GM12878 (cell line): Measurements from ENCODE around the gene PCP2. TPM values are rescaled to one million over a fixed set of nuclear protein-coding genes. Genes with fewer than 3 reads are reported as not detected.

Experiments used
- ATAC-seq: fragments of 200-7000 bp; cut with Tn5 transposase; 3 replicates; pipeline ENCODE4 v1.9.1; 2020; ENCODE audit warnings: mild to moderate bottlenecking, moderate library complexity
- BruUV-seq: library from RNA; stranded (reverse); fragments of 400-500 nt; replicated peaks from 2 replicates; lab custom pipeline; 2021; lab: Mats Ljungman, UMichigan
- CTCF ChIA-PET: fragments of 300-600 bp; sonication (Branson Sonifier 250); formaldehyde crosslinking; extraction: SDS; loops from one replicate; lab custom pipeline; 2021; ENCODE audit warnings: inconsistent platforms; lab: Yijun Ruan, JAX
- POLR2A ChIA-PET: fragments of 350-600 bp; formaldehyde crosslinking; extraction: SDS; loops from one replicate; lab custom pipeline; 2021; ENCODE audit warnings: inconsistent platforms; lab: Charles Lee
- RAD21 ChIA-PET: fragments of 300-600 bp; sonication (Branson Sonifier 250); formaldehyde crosslinking; loops from one replicate; lab custom pipeline; 2023; ENCODE audit warnings: antibody characterized with exemption; ENCODE audit not compliant: unreplicated experiment; lab: Charles Lee
- SMC1A ChIA-PET: fragments of 300-600 bp; sonication (Branson Sonifier 250); formaldehyde crosslinking; loops from one replicate; lab custom pipeline; 2023; ENCODE audit not compliant: unreplicated experiment, uncharacterized antibody; lab: Charles Lee
- DNase-seq: peaks from one replicate; pipeline ENCODE4 v3.0.0-alpha.2; 2011; ENCODE audit warnings: low read depth, low spot score
- FAIRE-seq: peaks from 3 replicates; lab custom pipeline; 2011; peaks lifted over from hg19 to GRCh38; lab: Jason Lieb, UNC
- H2AFZ ChIP-seq: 2 replicates; pipeline ENCODE4 v1.6.0; 2011; ENCODE audit warnings: low read depth, low read length, control low read depth; ENCODE audit not compliant: control insufficient read depth
- H3K27ac ChIP-seq: 2 replicates; pipeline ENCODE4 v1.5.1; 2011; ENCODE audit warnings: control low read depth; ENCODE audit not compliant: control insufficient read depth, insufficient read depth
- H3K27me3 ChIP-seq, 2 experiments: replicated peaks in 1 of 2; 2 replicates each; pipeline versions ENCODE4 v1.6.0 to v1.6.1; 2011; ENCODE audit warnings: low read length in 1 of 2; ENCODE audit not compliant: control insufficient read depth in 2 of 2, insufficient read depth in 2 of 2
- H3K36me3 ChIP-seq, 2 experiments: 2 replicates each; pipeline ENCODE4 v1.5.1; 2011; ENCODE audit warnings: low read length in 1 of 2; ENCODE audit not compliant: control insufficient read depth in 2 of 2, insufficient read depth in 2 of 2
- H3K4me1 ChIP-seq: 2 replicates; pipeline ENCODE4 v1.6.1; 2011; ENCODE audit warnings: mild to moderate bottlenecking, low read length, moderate library complexity, mixed read lengths; ENCODE audit not compliant: control insufficient read depth, insufficient read depth
- H3K4me2 ChIP-seq: 2 replicates; pipeline ENCODE4 v1.6.0; 2011; ENCODE audit warnings: control low read depth; ENCODE audit not compliant: control insufficient read depth, insufficient read depth
- H3K4me3 ChIP-seq: fragments of 200-600 bp; sonication (generic); 2 replicates; pipeline ENCODE4 v1.5.1; 2016
- H3K79me2 ChIP-seq: 2 replicates; pipeline ENCODE4 v1.6.0; 2011; ENCODE audit warnings: low read length; ENCODE audit not compliant: control insufficient read depth, insufficient read depth
- H3K9ac ChIP-seq: 2 replicates; pipeline ENCODE4 v1.8.0; 2011; ENCODE audit warnings: low read length, control low read depth, mixed read lengths; ENCODE audit not compliant: control insufficient read depth, insufficient read depth
- H3K9me3 ChIP-seq: replicated peaks from 3 replicates; pipeline ENCODE4 v1.5.1; 2011; ENCODE audit warnings: mild to moderate bottlenecking, low read length; ENCODE audit not compliant: control insufficient read depth, insufficient read depth
- H4K20me1 ChIP-seq: 2 replicates; pipeline ENCODE4 v1.6.0; 2011; ENCODE audit not compliant: control insufficient read depth, insufficient read depth
- EGR1 ChIP-seq, 2 experiments: IDR thresholded peaks; 1 replicate in 1 of 2; 2 replicates in 1 of 2; pipeline ENCODE4 v1.6.1; 2011 to 2012; ENCODE audit warnings: low read depth in 2 of 2, low read length in 2 of 2, borderline replicate concordance in 1 of 2, mild to moderate bottlenecking in 1 of 2, moderate library complexity in 1 of 2
- FOXM1 ChIP-seq: IDR thresholded peaks from 2 replicates; pipeline ENCODE4 v1.6.1; 2012; ENCODE audit warnings: low read depth, mild to moderate bottlenecking, inconsistent platforms, low read length, moderate library complexity
- LARP7 ChIP-seq: fragments of 450-650 bp; IDR thresholded peaks from 2 replicates; pipeline ENCODE4 v1.6.1; 2017; ENCODE audit warnings: mild to moderate bottlenecking
- MEF2A ChIP-seq: IDR thresholded peaks from 2 replicates; pipeline ENCODE4 v1.6.1; 2011; ENCODE audit warnings: low read depth, mild to moderate bottlenecking, low read length, moderate library complexity; ENCODE audit not compliant: insufficient read depth
- NR2C1 ChIP-seq: fragments of 450-650 bp; IDR thresholded peaks from 2 replicates; pipeline ENCODE4 v1.6.1; 2017; ENCODE audit warnings: antibody characterized with exemption, mild to moderate bottlenecking, moderate library complexity
- NRF1 ChIP-seq: conservative IDR thresholded peaks from 2 replicates; pipeline ENCODE4 v1.6.1; 2011; ENCODE audit warnings: mild to moderate bottlenecking, low read depth, low read length, improper control_type of control experiment
- RAD51 ChIP-seq: fragments of 450-650 bp; IDR thresholded peaks from 2 replicates; pipeline ENCODE4 v1.6.1; 2016; ENCODE audit warnings: moderate library complexity, mild to moderate bottlenecking, inconsistent platforms
- SIN3A ChIP-seq: IDR thresholded peaks from 2 replicates; pipeline ENCODE4 v1.6.1; 2012; ENCODE audit warnings: low read depth, low read length, improper control_type of control experiment
- SREBF2 ChIP-seq: IDR thresholded peaks from 2 replicates; pipeline ENCODE4 v1.6.1; 2012; ENCODE audit warnings: mild to moderate bottlenecking, low read length
- ZBTB11 ChIP-seq: fragments of 450-650 bp; formaldehyde crosslinking; IDR thresholded peaks from 2 replicates; pipeline ENCODE4 v1.5.0; 2022; ENCODE audit warnings: mild to moderate bottlenecking, missing genetic modification characterization
- WGBS: methylation state at CpG from one replicate; pipeline ENCODE4 v1.1.6; 2016; ENCODE audit warnings: low lambda C conversion rate; ENCODE audit not compliant: insufficient replicate concordance, insufficient coverage; ENCODE audit errors: missing lambda C conversion rate; 5-methylcytosine and 5-hydroxymethylcytosine counted together
- in situ Hi-C: fragments of 300-500 bp; cut with MboI; formaldehyde crosslinking; loops from 9 replicates; pipeline ENCODE4 v1.14.3; 2018; ENCODE audit warnings: mixed read lengths
- intact Hi-C: fragments of 100-400 bp; cut with micrococcal nuclease; formaldehyde crosslinking; loops from one replicate; pipeline ENCODE4 v1.14.2; 2022; ENCODE audit not compliant: unreplicated experiment
- polyA plus RNA-seq, 11 experiments: library from polyadenylated mRNA; depleted of rRNA in 4 of 11; unstranded in 6 of 11; stranded (reverse) in 5 of 11; fragments of >200 nt; fragmentation: Nextera tagmentation in 4 of 11; fragmentation: Illumina TruSeq in 1 of 11; extraction: Ambion mirVana in 4 of 11; extraction: Trizol in 1 of 11; gene quantifications; 1 replicate in 1 of 11; 2 replicates in 10 of 11; pipeline versions ENCODE4 v1.2.1 to v1.2.3, GENCODE V29; 2011 to 2016; ENCODE audit warnings: inconsistent platforms in 2 of 11, missing spikeins in 2 of 11, low read depth in 1 of 11
- total RNA-seq, 4 experiments: library from RNA; depleted of rRNA in 3 of 4; stranded (reverse); fragments of >200 nt in 3 of 4; fragmentation: Illumina TruSeq in 1 of 4; extraction: Trizol in 1 of 4; gene quantifications; 2 replicates each; pipeline versions ENCODE4 v1.2.1 to v1.2.3, GENCODE V29; 2013 to 2021
- TF ChIP-seq, protein P1 (sequence below): IDR thresholded peaks from 2 replicates; pipeline ENCODE4 v1.6.1; 2012; ENCODE audit warnings: low read length, inconsistent platforms

PCP2 gene
- total and polyA plus RNA-seq, 10 of the 15 experiments (the other 5 are each of a cell fraction or from before 2014, with no cell fraction given), result 0.10 to 0.62 (median 0.31) TPM; not detected in 5

DNA sequence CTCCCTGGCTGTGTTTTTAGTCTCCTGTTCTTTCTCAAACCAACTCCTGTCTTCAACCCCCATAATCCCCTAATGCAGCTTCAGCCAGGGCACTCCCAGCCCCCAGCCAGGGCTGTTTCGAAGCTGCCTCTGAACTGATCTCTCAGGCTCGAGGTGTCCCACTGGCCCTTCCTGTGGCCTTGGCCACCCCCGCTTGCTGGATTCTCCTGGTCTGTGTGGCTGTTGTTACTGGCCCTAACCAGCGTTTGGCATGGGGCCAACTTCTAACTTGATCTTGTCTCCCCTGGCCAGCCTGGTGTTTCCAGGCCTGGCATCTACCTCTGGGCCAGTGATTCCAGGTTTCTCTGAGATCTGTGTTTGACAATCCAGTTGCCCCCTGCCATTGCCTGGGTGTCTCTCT, 15.2 kb downstream of the PCP2 start:
- ChIA-PET SMC1A (no interaction called here), POLR2A (no interaction called here)

More for the DNA sequence above, 15.2 kb downstream of the PCP2 start:
- H3K36me3 ChIP-seq, result peaks cover 0 to 23% of the 10 kb centered on the region in 2 experiments; a peak in 3 of 4 replicates
- no peaks in the 10 kb centered on the region for H3K79me2 ChIP-seq
- no peak overlapping the region for H2AFZ ChIP-seq
- H3K27ac ChIP-seq, result no peak overlapping the region
- no peaks in the 10 kb centered on the region for H3K27me3 ChIP-seq
- TF ChIP-seq NR2C1 (no peak), ZBTB11 (CRISPR knock-in tag) (no peak), SREBF2 (no peak), FOXM1 (no peak), EGR1 (IDR thresholded peaks at IDR 0.05; ENCODE audit: borderline replicate concordance in 1 of 2, low read depth in 2 of 2, low read length in 2 of 2) (no peak), NRF1 (no peak), SIN3A (no peak), LARP7 (no peak), MEF2A (no peak), RAD51 (no peak)
- TF ChIP-seq, protein P1, sequence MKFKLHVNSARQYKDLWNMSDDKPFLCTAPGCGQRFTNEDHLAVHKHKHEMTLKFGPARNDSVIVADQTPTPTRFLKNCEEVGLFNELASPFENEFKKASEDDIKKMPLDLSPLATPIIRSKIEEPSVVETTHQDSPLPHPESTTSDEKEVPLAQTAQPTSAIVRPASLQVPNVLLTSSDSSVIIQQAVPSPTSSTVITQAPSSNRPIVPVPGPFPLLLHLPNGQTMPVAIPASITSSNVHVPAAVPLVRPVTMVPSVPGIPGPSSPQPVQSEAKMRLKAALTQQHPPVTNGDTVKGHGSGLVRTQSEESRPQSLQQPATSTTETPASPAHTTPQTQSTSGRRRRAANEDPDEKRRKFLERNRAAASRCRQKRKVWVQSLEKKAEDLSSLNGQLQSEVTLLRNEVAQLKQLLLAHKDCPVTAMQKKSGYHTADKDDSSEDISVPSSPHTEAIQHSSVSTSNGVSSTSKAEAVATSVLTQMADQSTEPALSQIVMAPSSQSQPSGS, result no peak
- BruUV-seq, result no TSS peak
- no peak overlapping the region for H3K9ac ChIP-seq
- ATAC-seq, result no peak
- FAIRE-seq, result no peak
- CTCF ChIA-PET, result no interaction called here
- H3K4me1 ChIP-seq, result no peaks in the 10 kb centered on the region
- H3K4me3 ChIP-seq, result no peak overlapping the region
- 78% methylated on average over 4 of the region's 4 CpGs for WGBS
- H4K20me1 ChIP-seq, result no peaks in the 10 kb centered on the region
- DNase-seq, result no peak
- RAD21 ChIA-PET, result no interaction called here
- intact Hi-C loops, result no loop called here
- H3K4me2 ChIP-seq, result no peak overlapping the region
- H3K9me3 ChIP-seq, result no peaks in the 10 kb centered on the region
- in situ Hi-C loops, result no loop called here
